ENCODE results near the gene CELSR1. TPM values are rescaled to one million over a fixed set of nuclear protein-coding genes. Genes with fewer than 3 reads are reported as not detected.

Gene CELSR1
- total RNA-seq, 1 donor from 2014 or later: 27.6 TPM

DNA sequence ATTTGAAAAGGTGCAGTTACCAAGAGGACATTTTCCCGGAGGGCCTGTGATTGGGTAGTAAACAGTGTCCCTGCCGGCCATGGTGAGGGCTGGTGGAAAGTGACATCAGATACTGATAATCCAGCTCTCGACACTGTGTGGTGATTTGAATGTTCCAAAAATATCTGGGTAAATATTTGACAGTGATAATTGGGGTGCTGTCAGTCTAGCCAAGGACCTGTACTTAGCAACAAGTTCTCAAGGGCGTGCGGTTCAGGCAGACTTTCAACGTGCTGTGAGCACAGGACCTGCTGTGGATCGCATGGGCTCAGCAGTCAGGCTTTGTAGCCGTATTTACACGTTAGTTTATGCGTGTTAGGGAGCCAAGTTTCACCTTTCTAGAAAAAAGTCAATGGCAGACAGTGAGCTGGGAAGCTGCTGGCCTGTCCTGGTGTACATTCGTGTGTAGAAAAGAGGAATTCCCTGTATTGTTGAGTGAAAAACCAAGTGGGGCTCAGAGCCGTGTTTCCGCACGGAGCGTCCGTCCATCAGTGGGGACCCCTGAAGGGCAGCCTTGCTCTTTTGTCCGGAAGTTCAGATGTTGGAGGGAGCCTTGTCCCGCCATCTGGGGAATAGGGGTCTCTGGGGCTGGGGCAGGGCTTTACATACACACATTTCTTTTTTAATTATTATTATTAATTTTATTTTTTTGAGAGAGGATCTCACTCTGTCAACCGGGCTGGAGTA lies 190.6 kb downstream of the CELSR1 start:
- Mint-ChIP-seq H3K27ac (ENCODE audit: unreplicated experiment) (no peak overlapping the region), H3K4me3 (ENCODE audit: unreplicated experiment) (no peak overlapping the region), H3K4me1 (ENCODE audit: low read depth, unreplicated experiment) (peaks cover 3% of the 10 kb centered on the region), H3K36me3 (ENCODE audit: low read depth, unreplicated experiment) (peaks cover 12% of the 10 kb centered on the region), H3K27me3 (ENCODE audit: low read depth, unreplicated experiment) (no peaks in the 10 kb centered on the region), H3K9me3 (ENCODE audit: unreplicated experiment) (no peaks in the 10 kb centered on the region)
- peaks cover 33% of the 10 kb centered on the region for H3K36me3 ChIP-seq (ENCODE audit: insufficient read depth, low read length)
- H3K4me3 ChIP-seq (ENCODE audit: insufficient read depth, low read depth, low read length): no peak overlapping the region
- no peak overlapping the region for H3K9ac ChIP-seq (ENCODE audit: low read length)
- no peaks in the 10 kb centered on the region for H3K27me3 ChIP-seq (ENCODE audit: insufficient read depth, low read length)
- FAIRE-seq (no peak), DNase-seq (ENCODE audit: low read depth) (no peak)
- H2AFZ ChIP-seq (ENCODE audit: low read depth, low read length): no peak overlapping the region
- TF ChIP-seq, protein P1, sequence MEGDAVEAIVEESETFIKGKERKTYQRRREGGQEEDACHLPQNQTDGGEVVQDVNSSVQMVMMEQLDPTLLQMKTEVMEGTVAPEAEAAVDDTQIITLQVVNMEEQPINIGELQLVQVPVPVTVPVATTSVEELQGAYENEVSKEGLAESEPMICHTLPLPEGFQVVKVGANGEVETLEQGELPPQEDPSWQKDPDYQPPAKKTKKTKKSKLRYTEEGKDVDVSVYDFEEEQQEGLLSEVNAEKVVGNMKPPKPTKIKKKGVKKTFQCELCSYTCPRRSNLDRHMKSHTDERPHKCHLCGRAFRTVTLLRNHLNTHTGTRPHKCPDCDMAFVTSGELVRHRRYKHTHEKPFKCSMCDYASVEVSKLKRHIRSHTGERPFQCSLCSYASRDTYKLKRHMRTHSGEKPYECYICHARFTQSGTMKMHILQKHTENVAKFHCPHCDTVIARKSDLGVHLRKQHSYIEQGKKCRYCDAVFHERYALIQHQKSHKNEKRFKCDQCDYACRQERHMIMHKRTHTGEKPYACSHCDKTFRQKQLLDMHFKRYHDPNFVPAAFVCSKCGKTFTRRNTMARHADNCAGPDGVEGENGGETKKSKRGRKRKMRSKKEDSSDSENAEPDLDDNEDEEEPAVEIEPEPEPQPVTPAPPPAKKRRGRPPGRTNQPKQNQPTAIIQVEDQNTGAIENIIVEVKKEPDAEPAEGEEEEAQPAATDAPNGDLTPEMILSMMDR (IDR thresholded peaks at IDR 0.05; ENCODE audit: insufficient read depth, low read depth, low read length): no peak
- no peak for TF ChIP-seq EZH2 (IDR thresholded peaks at IDR 0.05; ENCODE audit: insufficient read depth, low read length)
- peaks cover 74% of the 10 kb centered on the region for H4K20me1 ChIP-seq (ENCODE audit: insufficient read depth, low read length)
- H3K79me2 ChIP-seq (ENCODE audit: insufficient read depth, low read length): peaks cover 12% of the 10 kb centered on the region
- no peak overlapping the region for H3K27ac ChIP-seq (ENCODE audit: low read depth, low read length)
- no peaks in the 10 kb centered on the region for H3K9me3 ChIP-seq (ENCODE audit: insufficient read depth, low read depth, low read length)
- H3K4me1 ChIP-seq (ENCODE audit: insufficient read depth, low read length): peaks cover 13% of the 10 kb centered on the region
- H3K4me2 ChIP-seq (ENCODE audit: low read length): no peak overlapping the region

DNA sequence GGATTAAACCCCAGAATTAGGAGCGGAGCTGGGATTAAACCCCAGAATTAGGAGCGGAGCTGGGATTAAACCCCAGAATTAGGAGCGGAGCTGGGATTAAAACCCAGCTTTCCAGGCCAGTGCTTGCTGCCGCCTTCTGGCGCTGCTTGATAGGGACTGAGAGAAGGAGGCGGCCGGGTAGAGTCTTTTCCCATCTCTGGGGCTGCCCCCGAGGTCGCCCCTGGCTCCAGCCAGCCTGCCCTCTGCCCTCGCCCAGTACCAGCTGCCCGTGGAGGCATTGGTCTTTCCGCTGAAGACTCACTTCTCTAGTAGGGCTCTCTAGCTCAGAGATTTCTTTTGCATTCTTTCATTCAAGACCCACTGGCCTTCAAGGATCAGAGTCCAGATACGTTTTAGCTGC lies 196.7 kb downstream of the CELSR1 start:
- Histone ChIP-seq H3K4me1 (ENCODE audit: insufficient read depth, low read length) (peaks cover 8% of the 10 kb centered on the region), H3K4me2 (ENCODE audit: low read length) (no peak overlapping the region), H3K79me2 (ENCODE audit: insufficient read depth, low read length) (peaks cover 41% of the 10 kb centered on the region), H2AFZ (ENCODE audit: low read depth, low read length) (no peak overlapping the region), H3K4me3 (ENCODE audit: insufficient read depth, low read depth, low read length) (no peak overlapping the region), H3K27ac (ENCODE audit: low read depth, low read length) (no peak overlapping the region), H3K27me3 (ENCODE audit: insufficient read depth, low read length) (no peaks in the 10 kb centered on the region), H3K36me3 (ENCODE audit: insufficient read depth, low read length) (peaks cover 30% of the 10 kb centered on the region), H3K9ac (ENCODE audit: low read length) (no peak overlapping the region), H4K20me1 (ENCODE audit: insufficient read depth, low read length) (peaks cover 59% of the 10 kb centered on the region), H3K9me3 (ENCODE audit: insufficient read depth, low read depth, low read length) (no peaks in the 10 kb centered on the region)
- H3K36me3 Mint-ChIP-seq (ENCODE audit: low read depth, unreplicated experiment): peaks cover 11% of the 10 kb centered on the region
- DNase-seq (ENCODE audit: low read depth): no peak
- no peak for FAIRE-seq
- no peak overlapping the region for H3K27ac Mint-ChIP-seq (ENCODE audit: unreplicated experiment)
- TF ChIP-seq EZH2 (IDR thresholded peaks at IDR 0.05; ENCODE audit: insufficient read depth, low read length): no peak
- TF ChIP-seq, protein P1 (IDR thresholded peaks at IDR 0.05; ENCODE audit: insufficient read depth, low read depth, low read length): no peak
- H3K9me3 Mint-ChIP-seq (ENCODE audit: unreplicated experiment): no peaks in the 10 kb centered on the region
- H3K4me1 Mint-ChIP-seq (ENCODE audit: low read depth, unreplicated experiment): peaks cover 9% of the 10 kb centered on the region
- H3K27me3 Mint-ChIP-seq (ENCODE audit: low read depth, unreplicated experiment): no peaks in the 10 kb centered on the region
- no peak overlapping the region for H3K4me3 Mint-ChIP-seq (ENCODE audit: unreplicated experiment)

DNA sequence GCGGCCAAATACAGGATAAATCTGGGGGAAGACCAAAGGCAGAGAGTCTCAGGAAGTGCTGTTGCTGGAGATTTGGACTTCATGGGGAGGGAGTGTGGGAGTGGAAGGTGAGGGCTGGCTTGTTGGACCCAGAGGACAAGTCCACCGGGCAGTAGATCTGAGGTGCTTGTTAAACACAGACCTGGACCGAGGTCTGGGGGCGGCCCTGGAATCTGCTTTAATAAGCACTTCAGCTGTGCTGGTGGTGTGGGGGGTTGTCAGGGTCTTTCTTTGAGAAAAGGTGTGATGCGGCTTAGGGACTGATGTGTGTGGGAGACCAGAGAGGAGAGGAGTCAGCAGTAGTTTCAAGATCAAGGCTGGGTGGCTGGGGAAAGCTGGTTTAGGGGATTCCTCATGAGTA lies 197.5 kb downstream of the CELSR1 start:
- Mint-ChIP-seq H3K9me3 (ENCODE audit: unreplicated experiment) (no peaks in the 10 kb centered on the region), H3K27ac (ENCODE audit: unreplicated experiment) (no peak overlapping the region), H3K36me3 (ENCODE audit: low read depth, unreplicated experiment) (peaks cover 11% of the 10 kb centered on the region), H3K4me3 (ENCODE audit: unreplicated experiment) (no peak overlapping the region), H3K4me1 (ENCODE audit: low read depth, unreplicated experiment) (peaks cover 9% of the 10 kb centered on the region), H3K27me3 (ENCODE audit: low read depth, unreplicated experiment) (no peaks in the 10 kb centered on the region)
- H3K4me3 ChIP-seq (ENCODE audit: insufficient read depth, low read depth, low read length): no peak overlapping the region
- H3K9me3 ChIP-seq (ENCODE audit: insufficient read depth, low read depth, low read length): no peaks in the 10 kb centered on the region
- H3K4me1 ChIP-seq (ENCODE audit: insufficient read depth, low read length): peaks cover 8% of the 10 kb centered on the region
- H4K20me1 ChIP-seq (ENCODE audit: insufficient read depth, low read length): peaks cover 56% of the 10 kb centered on the region
- H3K27ac ChIP-seq (ENCODE audit: low read depth, low read length): no peak overlapping the region
- no peaks in the 10 kb centered on the region for H3K27me3 ChIP-seq (ENCODE audit: insufficient read depth, low read length)
- H3K36me3 ChIP-seq (ENCODE audit: insufficient read depth, low read length): peaks cover 30% of the 10 kb centered on the region
- no peak overlapping the region for H3K4me2 ChIP-seq (ENCODE audit: low read length)
- DNase-seq (ENCODE audit: low read depth): no peak
- H3K9ac ChIP-seq (ENCODE audit: low read length): no peak overlapping the region
- no peak for TF ChIP-seq EZH2 (IDR thresholded peaks at IDR 0.05; ENCODE audit: insufficient read depth, low read length)
- TF ChIP-seq, protein P1 (IDR thresholded peaks at IDR 0.05; ENCODE audit: insufficient read depth, low read depth, low read length): no peak
- H3K79me2 ChIP-seq (ENCODE audit: insufficient read depth, low read length): peaks cover 43% of the 10 kb centered on the region
- FAIRE-seq: no peak
- no peak overlapping the region for H2AFZ ChIP-seq (ENCODE audit: low read depth, low read length)
